ENCODE data around the gene SEMG2.

GRCh38 chr20:45258259-45258658, 37.1 kb downstream of the SEMG2 start:
- TF ChIP-seq CTCF (conservative IDR thresholded peaks at IDR 0.05; ENCODE audit: low read depth, low read length) = no peak
- no peak for TF ChIP-seq EZH2phosphoT487 (IDR thresholded peaks at IDR 0.05; ENCODE audit: borderline replicate concordance, low read length)
- no peak for TF ChIP-seq EZH2 (IDR thresholded peaks at IDR 0.05; ENCODE audit: low read length, unreplicated experiment)

All from PC-3 (cell line).